ENCODE data around the gene ONECUT1.

Gene ONECUT1

DNA sequence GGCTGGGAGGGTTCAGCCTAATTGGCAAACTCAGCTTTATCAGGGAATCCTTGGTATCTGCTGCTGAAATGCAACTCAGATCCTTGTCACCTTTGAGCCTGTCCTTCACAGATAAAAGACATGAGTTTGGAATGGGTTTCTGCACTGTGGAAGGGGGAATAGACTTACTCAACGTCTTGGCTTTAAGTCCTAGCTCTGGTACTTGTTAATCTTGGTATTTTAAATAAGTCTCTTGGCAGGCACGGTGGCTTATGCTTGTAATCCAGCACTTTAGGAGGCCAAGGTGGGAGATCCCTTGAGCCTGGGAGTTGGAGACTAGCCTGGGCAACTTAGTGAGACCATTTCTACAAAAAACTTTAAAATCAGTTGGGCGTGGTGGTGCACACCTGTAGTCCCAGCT is 55.8 kb downstream of the ONECUT1 start:
- Histone ChIP-seq H3K27me3 (peaks cover 4% of the 10 kb centered on the region), H3K36me3 (no peaks in the 10 kb centered on the region), H3K4me1 (ENCODE audit: control insufficient read depth in 1 of 2, insufficient read depth in 1 of 2, low read depth in 1 of 2, low read length in 1 of 2) (peaks cover 0 to 4% of the 10 kb centered on the region in 2 experiments), H3K27ac (no peak overlapping the region), H3K9me3 (no peaks in the 10 kb centered on the region), H3K4me3 (ENCODE audit: low read depth in 1 of 2, low read length in 1 of 2) (no peak overlapping the region)
- TF ChIP-seq, protein P1, sequence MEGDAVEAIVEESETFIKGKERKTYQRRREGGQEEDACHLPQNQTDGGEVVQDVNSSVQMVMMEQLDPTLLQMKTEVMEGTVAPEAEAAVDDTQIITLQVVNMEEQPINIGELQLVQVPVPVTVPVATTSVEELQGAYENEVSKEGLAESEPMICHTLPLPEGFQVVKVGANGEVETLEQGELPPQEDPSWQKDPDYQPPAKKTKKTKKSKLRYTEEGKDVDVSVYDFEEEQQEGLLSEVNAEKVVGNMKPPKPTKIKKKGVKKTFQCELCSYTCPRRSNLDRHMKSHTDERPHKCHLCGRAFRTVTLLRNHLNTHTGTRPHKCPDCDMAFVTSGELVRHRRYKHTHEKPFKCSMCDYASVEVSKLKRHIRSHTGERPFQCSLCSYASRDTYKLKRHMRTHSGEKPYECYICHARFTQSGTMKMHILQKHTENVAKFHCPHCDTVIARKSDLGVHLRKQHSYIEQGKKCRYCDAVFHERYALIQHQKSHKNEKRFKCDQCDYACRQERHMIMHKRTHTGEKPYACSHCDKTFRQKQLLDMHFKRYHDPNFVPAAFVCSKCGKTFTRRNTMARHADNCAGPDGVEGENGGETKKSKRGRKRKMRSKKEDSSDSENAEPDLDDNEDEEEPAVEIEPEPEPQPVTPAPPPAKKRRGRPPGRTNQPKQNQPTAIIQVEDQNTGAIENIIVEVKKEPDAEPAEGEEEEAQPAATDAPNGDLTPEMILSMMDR (IDR thresholded peaks at IDR 0.05): no peak

DNA sequence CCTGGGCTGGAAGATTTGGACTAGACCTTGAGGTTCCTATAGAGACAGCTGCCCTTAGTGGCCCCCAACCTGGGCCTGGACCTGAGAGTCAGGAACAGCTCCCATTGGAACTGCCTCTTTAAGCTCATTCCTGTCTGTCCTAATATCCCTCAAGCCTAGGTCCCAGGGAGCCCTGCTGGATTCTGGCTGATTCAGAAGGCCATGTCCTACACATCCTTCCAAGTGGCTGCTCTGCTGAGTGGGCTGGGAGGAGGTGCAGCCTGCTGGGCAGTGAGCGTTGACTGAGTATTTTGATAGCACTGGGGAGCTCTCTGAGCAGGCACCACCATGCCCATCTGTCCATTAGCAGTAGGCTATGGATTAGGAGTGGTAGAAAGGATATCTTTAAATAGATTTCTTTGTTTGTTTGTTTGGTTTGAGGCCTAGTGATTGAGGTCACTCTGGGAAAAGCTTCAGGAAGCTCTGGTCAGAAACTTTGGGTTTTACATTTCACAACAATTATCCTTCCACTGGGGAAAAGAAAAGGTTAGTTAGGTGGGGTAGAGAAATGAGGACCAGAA is 56.4 kb downstream of the ONECUT1 start:
- TF ChIP-seq, protein P1 (IDR thresholded peaks at IDR 0.05): no peak
- Histone ChIP-seq H3K27me3 (peaks cover 4% of the 10 kb centered on the region), H3K9me3 (no peaks in the 10 kb centered on the region), H3K4me1 (ENCODE audit: control insufficient read depth in 1 of 2, insufficient read depth in 1 of 2, low read depth in 1 of 2, low read length in 1 of 2) (peaks cover 0 to 4% of the 10 kb centered on the region in 2 experiments), H3K36me3 (no peaks in the 10 kb centered on the region), H3K27ac (no peak overlapping the region), H3K4me3 (ENCODE audit: low read depth in 1 of 2, low read length in 1 of 2) (no peak overlapping the region)

DNA sequence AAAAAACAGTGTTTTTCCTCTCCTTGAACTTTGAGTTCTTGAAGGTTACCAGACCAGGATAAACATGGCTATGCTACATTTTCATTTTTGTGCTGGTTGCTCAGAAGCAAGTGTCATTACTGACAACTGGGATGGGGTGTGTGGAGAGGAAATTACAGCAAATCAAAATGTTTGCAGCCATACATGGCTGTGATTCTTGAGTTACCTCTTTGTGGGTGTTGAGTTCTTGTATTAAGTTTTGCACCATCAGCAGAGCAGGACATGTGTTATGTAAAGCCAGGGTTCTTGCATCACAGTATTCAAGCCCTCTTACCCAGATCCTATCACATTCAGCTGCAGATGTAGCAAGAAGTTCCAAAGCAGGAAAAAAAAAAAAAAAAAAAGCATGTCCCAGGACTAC is 57.0 kb downstream of the ONECUT1 start:
- no peaks in the 10 kb centered on the region for H3K9me3 ChIP-seq
- no peaks in the 10 kb centered on the region for H3K36me3 ChIP-seq
- no peak overlapping the region for H3K4me3 ChIP-seq (ENCODE audit: low read depth in 1 of 2, low read length in 1 of 2)
- peaks cover 4% of the 10 kb centered on the region for H3K27me3 ChIP-seq
- no peak overlapping the region for H3K27ac ChIP-seq
- TF ChIP-seq, protein P1 (IDR thresholded peaks at IDR 0.05): no peak
- peaks cover 0 to 4% of the 10 kb centered on the region in 2 experiments for H3K4me1 ChIP-seq (ENCODE audit: control insufficient read depth in 1 of 2, insufficient read depth in 1 of 2, low read depth in 1 of 2, low read length in 1 of 2)

DNA sequence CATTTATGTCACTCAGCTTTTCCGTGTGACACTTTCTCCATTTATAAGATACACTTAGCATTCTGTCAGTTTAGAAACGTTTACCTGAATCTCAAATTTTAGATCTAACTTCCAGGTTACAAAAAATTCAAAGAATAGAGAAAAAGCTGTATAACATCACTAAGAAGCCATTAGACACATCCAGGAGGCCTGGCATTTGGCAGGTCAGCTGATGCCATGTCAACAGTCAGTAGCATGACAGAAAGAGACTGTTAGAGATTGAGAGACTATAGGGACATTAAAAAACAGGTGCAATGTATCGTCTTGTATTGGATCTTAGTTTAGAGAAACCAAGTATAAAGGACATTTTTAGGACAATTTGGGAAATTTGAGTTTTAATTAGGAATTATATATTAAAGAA is 57.6 kb downstream of the ONECUT1 start:
- Histone ChIP-seq H3K27me3 (peaks cover 4% of the 10 kb centered on the region), H3K4me3 (ENCODE audit: low read depth in 1 of 2, low read length in 1 of 2) (no peak overlapping the region), H3K4me1 (ENCODE audit: control insufficient read depth in 1 of 2, insufficient read depth in 1 of 2, low read depth in 1 of 2, low read length in 1 of 2) (peaks cover 0 to 4% of the 10 kb centered on the region in 2 experiments), H3K36me3 (no peaks in the 10 kb centered on the region), H3K27ac (no peak overlapping the region), H3K9me3 (no peaks in the 10 kb centered on the region)
- TF ChIP-seq, protein P1 (IDR thresholded peaks at IDR 0.05): no peak

DNA sequence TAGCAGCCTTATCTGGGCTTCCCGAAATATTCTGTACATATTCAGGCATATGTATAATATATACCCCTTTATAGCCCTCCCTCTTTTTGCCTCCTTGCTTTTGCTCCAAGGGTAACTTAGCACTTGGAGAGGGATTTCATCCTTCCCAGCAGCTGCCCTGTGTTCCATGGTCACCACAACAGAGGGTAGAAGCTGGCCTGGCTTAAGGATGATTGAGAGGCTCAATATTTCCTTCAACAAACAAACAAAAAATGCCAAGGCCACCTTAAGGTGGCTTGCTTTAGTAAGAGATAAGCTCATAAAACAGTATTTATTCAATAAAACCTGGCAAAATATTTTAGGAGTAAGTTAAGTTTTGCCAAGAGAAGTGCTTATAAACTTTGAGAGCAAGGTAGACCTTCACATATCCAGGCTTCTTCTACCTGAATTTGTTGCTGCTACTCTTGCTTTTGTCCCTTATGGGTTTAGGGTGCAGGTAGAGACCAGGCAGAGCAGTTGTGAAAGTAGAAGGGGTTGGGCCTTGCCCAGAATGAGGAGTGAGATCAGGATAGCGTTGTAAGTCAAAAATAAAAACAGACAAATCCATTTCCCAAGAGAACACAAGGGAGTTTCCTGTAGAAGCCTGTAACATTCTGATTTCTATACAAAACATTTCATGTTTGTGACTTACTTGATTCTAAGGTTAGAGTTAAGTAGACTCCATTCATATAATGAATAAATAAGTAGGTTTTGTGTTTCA is 58.2 kb downstream of the ONECUT1 start:
- Histone ChIP-seq H3K36me3 (no peaks in the 10 kb centered on the region), H3K4me1 (ENCODE audit: control insufficient read depth in 1 of 2, insufficient read depth in 1 of 2, low read depth in 1 of 2, low read length in 1 of 2) (peaks cover 0 to 4% of the 10 kb centered on the region in 2 experiments), H3K9me3 (no peaks in the 10 kb centered on the region), H3K4me3 (ENCODE audit: low read depth in 1 of 2, low read length in 1 of 2) (no peak overlapping the region), H3K27ac (no peak overlapping the region), H3K27me3 (peaks cover 4% of the 10 kb centered on the region)
- TF ChIP-seq, protein P1 (IDR thresholded peaks at IDR 0.05): no peak
